GM18909 (cell line): ENCODE results near the gene GDI2.

Experiments used
- ATAC-seq: cut with Tn5 transposase; IDR thresholded peaks from one replicate; pipeline ENCODE4 v1.9.1; 2021; ENCODE audit warnings: mild to moderate bottlenecking; ENCODE audit not compliant: unreplicated experiment, poor library complexity

GDI2 gene

DNA sequence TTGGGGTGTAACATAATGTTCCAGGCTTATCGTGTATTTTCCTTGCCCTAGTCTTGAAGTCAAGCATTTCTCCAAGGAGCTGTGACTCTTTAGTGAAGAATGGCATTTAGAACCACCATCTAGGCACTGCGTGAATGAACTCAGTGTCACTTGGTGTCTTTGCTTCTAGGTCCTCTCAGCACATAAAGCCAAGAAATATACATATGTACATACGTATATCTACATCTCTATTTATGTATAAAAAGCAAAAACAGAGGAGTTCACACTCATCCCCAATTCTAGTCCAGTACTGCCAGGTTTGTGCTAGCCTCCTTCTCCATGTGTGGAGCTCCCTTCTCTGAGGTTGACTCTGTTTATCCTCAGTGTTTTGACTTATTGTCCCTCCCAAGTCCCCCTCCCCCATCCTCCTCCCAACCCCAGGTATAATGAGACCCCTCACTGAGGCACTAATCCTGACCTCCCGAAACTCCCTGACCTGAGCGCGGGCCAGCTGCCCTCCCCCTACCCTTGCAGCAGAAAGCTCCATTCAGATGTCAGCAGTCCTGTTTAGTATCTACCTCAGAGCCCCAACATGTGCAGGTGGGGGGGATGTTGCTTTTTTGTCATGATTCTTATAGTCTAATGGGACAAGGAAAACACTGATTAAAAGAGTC, 61.5 kb downstream of the GDI2 start:
- no peak for ATAC-seq

GRCh38 chr10:5748394-5748803, 64.8 kb downstream of the GDI2 start:
- no peak for ATAC-seq

GRCh38 chr10:5746197-5746596, 67.0 kb downstream of the GDI2 start:
- no peak for ATAC-seq

DNA sequence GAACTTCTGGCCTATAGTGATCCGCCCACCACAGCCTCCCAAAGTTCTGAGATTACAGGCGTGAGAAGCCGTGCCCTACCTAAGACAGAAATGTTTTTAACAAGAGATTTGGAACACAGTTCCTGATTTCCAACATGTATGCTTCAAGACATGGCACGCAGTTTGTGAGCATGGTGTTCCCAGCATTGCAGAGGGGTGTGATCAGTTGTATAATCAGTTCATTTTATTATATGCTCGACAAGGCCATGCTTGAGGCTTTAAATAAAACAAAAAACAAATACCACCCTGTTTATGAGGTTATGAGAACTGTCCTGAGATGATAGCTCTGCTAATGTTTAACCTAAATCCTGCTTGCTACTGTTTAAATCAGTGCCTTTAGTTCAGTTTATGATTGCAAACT, 68.4 kb downstream of the GDI2 start:
- no peak for ATAC-seq

- ATAC-seq, result no peak
These were observed 69.5 kb downstream of the GDI2 start for GRCh38 chr10:5743736-5744135.

DNA sequence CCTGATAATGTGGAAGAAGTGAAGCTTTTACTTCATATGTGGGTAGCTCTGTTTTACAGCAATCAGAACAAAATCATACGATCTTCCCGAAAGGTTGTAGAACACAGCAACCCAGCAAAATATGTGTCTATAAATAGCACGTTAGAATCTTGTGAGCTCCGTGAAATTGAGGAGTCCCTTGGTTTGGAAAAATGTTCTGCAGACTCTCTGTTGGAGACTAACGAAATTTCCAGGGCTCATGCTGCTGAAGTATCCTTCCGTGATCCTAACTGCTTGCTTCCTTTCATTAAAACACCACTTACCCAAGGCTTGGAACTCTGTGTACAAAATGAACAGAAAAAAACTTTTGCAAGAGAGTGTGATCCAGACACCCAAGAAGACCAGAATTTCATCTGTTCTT, 71.1 kb downstream of the GDI2 start:
- no peak for ATAC-seq

GRCh38 chr10:5741276-5741675, 72.0 kb downstream of the GDI2 start:
- ATAC-seq, result no peak

GRCh38 chr10:5738427-5738826, 74.8 kb downstream of the GDI2 start:
- no peak for ATAC-seq

DNA sequence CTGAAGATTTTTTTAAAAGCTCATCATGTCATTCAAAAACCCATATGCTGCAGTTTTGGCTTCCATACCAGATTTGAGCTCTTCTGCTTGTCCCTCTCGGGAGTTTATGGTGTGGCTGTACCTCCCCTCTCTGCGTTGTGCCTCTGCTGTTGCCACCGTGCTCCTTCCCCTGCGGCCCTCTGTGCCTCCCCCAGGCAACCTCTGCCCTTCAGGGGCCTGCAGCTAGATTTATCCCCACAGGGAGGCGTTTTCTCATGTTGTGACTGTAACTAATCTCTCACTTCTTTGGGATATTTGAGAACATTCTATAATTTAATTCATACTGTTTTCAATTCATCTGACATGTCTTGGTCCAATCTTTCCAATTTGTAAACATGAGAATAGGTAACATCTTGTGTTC, 75.9 kb downstream of the GDI2 start:
- ATAC-seq, result no peak

GRCh38 chr10:5736591-5736990, 76.6 kb downstream of the GDI2 start:
- ATAC-seq, result no peak

DNA sequence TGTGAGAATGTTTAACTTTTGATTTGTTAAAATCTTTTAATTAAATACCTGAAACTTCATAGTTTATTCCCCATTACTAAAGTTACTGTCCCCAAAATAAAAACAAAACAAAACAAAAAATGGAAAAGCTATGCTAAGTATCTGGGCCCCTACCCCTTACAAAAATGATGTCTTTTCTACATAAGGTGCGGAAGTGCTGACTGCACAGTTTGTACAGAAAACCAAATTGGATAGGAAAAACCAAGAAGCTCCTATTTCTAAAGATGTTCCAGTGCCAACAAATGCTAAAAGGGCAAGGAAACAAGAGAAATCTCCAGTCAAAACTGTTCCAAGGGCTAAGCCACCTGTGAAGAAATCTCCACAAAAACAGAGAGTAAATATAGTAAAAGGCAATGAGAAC, 78.1 kb downstream of the GDI2 start:
- ATAC-seq, result no peak

GRCh38 chr10:5732141-5732540, 81.1 kb downstream of the GDI2 start:
- no peak for ATAC-seq

DNA sequence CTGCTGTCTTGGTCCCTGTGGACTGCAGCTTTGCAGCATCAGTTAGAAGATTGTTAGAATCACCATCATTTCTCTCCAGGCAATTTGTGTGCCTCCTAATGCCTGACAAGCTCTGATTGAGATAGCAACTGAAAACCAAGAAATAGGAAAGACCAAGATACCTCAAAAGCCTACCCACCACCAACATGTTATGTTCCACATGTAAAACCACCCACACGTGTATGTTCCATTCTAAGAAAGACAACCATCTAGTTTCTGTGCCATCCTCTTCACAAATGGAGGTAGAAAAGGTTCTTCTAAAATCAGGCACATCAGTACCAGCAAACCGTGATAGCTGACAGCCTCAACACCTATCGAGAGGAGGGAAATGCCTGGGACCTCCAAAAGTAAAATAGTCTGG, 81.7 kb downstream of the GDI2 start:
- ATAC-seq, result no peak

DNA sequence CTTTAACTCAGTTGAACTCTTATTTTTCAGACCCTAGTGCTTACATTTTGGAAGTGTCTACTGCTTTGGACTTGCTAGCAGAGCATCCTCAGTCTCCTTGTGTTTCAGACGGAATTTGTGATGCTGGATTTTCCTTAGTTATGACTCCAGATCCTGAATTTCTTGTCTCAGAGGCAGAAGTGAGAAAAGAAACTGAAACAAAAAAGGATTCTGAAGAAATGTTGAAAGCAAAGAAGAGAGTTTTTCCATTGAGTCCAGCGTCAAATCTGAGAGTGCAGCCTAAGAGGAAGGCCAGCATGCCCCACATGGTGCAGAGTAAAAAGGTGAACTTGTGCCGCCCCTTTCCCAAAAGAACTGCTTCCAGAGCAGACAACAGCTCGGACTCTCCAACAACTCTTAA, 82.5 kb downstream of the GDI2 start:
- no peak for ATAC-seq

DNA sequence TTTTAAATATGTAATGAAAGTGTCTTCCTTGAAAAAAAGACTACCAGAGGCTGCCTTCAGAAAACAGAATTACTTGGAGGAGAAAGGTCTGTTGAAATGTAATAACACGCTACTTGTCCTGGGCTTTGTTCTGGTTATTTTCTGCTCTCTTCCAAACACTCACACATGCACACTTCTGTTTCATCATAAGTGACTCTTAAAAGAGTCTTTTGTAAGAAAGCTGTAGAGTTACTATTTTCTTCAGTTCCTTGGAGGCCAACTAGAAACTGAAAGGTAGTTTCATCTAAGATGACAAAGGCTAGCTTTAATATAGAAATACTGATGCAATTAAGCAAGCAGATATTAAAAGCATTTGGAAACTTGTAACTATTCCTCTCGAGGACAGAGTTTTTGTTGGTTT, 89.5 kb downstream of the GDI2 start:
- ATAC-seq, result no peak

DNA sequence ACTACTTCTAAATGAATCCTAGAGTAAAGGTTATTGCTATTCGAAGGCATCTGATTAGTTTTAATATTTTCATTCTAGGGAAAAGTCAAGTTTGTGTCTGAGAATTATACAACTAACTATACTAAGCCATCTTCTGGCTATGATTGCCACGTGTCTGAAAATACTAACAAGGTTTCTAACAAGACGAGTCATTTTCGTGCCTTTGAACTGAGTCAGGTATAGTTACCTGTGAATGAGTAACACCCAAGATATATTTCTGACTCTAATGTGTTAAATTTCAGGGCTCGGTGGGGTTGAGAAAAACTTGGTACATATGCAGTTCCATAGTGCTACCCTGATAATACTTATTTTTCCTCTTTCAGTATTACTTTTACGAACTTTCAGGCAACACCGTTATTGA, 93.1 kb downstream of the GDI2 start:
- no peak for ATAC-seq

DNA sequence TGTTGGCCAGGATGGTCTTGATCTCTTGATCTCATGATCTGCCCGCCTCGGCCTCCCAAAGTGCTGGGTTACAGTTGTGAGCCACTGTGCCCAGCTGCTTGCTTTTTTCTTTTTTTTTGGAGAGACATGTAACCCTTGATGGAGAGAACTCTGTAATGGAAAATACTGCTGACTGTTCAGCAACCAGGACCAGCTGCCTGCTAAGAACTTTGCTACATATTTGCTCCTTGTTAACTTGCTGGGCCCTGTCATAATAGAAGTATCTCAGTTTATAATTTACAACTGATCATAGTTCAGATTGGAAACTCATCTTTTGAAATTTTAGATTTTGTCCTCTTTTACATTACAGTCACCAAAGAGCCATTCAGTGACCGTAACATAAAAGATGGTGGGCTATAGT, 93.7 kb downstream of the GDI2 start:
- no peak for ATAC-seq
